ENCODE results near the gene GNAI1.

GNAI1 gene

DNA sequence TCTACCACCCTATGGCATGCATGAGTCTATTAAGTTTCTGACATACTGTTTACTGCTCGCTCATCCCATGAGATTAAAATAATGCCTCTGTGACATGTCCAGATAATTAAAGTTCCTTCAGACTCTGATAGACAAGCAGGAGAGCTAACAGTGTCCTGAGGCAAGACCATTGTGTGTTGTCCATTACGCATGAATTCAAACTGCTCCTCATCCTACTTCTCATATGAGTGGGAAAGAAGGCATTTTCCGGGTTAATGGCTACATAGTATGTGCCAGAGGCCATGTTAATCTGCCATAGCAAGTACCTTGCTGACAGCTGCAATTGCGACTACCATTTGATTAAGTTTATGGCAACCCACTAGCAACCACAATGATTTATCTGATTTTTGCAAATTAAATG is 113.3 kb downstream of the GNAI1 start:
- TF ChIP-seq, protein P1, sequence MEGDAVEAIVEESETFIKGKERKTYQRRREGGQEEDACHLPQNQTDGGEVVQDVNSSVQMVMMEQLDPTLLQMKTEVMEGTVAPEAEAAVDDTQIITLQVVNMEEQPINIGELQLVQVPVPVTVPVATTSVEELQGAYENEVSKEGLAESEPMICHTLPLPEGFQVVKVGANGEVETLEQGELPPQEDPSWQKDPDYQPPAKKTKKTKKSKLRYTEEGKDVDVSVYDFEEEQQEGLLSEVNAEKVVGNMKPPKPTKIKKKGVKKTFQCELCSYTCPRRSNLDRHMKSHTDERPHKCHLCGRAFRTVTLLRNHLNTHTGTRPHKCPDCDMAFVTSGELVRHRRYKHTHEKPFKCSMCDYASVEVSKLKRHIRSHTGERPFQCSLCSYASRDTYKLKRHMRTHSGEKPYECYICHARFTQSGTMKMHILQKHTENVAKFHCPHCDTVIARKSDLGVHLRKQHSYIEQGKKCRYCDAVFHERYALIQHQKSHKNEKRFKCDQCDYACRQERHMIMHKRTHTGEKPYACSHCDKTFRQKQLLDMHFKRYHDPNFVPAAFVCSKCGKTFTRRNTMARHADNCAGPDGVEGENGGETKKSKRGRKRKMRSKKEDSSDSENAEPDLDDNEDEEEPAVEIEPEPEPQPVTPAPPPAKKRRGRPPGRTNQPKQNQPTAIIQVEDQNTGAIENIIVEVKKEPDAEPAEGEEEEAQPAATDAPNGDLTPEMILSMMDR (IDR thresholded peaks at IDR 0.05; ENCODE audit: low read depth, low read length, missing control alignments), result no peak
- no peaks in the 10 kb centered on the region for H3K36me3 ChIP-seq (replicated peaks)
- in situ Hi-C loops (cut with HindIII; ENCODE audit: low pct_ligation_motif_present, low sequenced_read_pairs), result no loop called here
- no peak for DNase-seq
- no peak overlapping the region for H3K27ac ChIP-seq
- H3K4me3 ChIP-seq (ENCODE audit: low read depth, low read length), result no peak overlapping the region
- H3K27me3 ChIP-seq (replicated peaks), result no peaks in the 10 kb centered on the region

DNA sequence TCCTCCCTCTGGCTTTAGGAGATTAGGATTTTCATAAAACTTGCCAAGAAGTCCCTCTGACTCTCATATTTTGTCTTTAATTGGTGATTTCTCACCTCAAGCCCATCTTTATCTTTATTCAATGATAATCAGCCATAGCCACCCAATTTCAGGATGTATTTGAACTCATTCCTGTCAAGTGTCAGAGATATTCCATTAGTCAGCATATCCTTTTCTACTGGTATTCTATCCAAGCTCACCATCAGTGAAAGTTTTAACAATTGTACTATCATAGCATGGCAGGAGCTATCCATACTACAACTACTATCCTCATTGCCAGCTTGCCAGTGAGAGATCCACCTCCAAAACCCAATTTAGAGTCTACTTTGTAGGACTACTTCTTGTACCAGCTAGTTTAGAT is 114.6 kb downstream of the GNAI1 start:
- H3K27me3 ChIP-seq (replicated peaks), result no peaks in the 10 kb centered on the region
- no peak for DNase-seq
- H3K27ac ChIP-seq, result no peak overlapping the region
- in situ Hi-C loops (cut with HindIII; ENCODE audit: low pct_ligation_motif_present, low sequenced_read_pairs), result no loop called here
- TF ChIP-seq, protein P1 (IDR thresholded peaks at IDR 0.05; ENCODE audit: low read depth, low read length, missing control alignments), result no peak
- H3K36me3 ChIP-seq (replicated peaks), result no peaks in the 10 kb centered on the region
- no peak overlapping the region for H3K4me3 ChIP-seq (ENCODE audit: low read depth, low read length)

DNA sequence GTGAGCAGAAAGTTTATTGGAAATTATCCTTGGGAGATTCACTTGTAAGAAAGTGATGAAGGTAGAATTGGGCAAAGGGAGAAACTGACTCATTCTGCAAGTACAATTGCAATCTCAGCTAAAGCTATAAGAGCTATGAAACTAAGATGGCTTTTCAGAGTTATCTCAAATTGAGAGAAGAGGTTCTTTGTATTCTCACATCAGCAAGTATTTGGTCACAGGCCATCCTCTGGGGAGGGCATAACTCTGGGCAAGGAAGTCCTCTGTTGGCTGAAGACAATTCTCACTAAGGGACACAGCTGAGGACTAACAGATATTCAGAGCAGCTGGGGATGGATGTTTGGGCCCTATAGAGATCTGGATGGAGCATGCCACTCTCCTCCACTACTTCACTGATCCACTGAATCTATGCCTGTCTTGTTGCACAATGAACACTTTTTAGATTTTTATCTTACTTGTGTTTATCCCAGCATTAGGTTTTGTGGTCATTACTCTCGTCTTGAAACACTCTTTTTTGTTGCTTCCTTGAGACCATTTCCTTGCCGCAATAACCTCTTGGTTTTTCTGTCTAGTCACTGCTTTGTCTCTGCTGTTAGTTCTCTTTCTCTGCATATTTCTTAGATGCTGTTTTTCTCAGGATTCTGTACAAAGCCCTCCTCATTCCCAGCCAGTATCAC is 115.1 kb downstream of the GNAI1 start:
- Histone ChIP-seq H3K4me3 (ENCODE audit: low read depth, low read length) (no peak overlapping the region), H3K27ac (no peak overlapping the region), H3K27me3 (replicated peaks) (no peaks in the 10 kb centered on the region), H3K36me3 (replicated peaks) (no peaks in the 10 kb centered on the region)
- DNase-seq, result no peak
- TF ChIP-seq, protein P1 (IDR thresholded peaks at IDR 0.05; ENCODE audit: low read depth, low read length, missing control alignments), result no peak
- in situ Hi-C loops (cut with HindIII; ENCODE audit: low pct_ligation_motif_present, low sequenced_read_pairs), result no loop called here

DNA sequence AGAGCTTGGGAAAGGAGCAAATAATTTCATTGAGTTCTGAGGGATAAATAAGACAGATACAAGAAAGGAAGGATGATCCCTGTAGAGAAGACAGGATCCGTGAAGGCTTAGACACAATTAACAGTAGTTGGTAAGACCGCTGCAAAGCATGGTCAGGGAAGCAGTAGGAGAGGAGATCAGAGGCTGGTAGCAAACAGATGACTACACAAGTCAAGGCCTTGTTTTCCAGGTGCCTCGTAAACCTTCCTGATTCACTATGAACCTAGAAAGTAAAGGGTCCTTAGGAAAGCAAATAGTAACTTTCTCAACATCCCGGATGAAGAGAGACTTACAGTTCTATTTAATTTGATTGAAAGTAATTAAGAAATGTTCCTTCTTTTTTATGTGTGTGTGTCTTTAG is 118.6 kb downstream of the GNAI1 start:
- Histone ChIP-seq H3K36me3 (replicated peaks) (no peaks in the 10 kb centered on the region), H3K27ac (no peak overlapping the region), H3K27me3 (replicated peaks) (no peaks in the 10 kb centered on the region), H3K4me3 (ENCODE audit: low read depth, low read length) (no peak overlapping the region)
- no peak for DNase-seq
- TF ChIP-seq, protein P1 (IDR thresholded peaks at IDR 0.05; ENCODE audit: low read depth, low read length, missing control alignments), result no peak
- in situ Hi-C loops (cut with HindIII; ENCODE audit: low pct_ligation_motif_present, low sequenced_read_pairs), result no loop called here

DNA sequence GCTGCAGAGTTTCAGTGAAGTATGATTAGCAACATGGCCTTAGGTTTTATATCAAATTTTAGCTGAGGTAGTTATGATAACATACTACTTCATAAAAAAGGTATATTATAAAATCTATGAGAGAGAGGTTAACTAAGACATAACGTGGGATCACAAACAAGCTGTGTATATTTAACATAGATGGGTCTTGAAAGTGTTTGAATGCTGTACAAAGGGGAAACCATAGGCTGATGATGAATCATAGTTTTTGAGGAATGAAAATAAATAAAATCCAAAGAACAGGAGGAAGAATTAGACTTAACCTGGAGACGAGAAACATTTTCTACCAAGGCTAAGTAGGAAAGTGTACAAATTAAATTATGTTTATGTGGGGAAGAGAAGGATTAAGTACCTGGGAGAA is 119.0 kb downstream of the GNAI1 start:
- TF ChIP-seq, protein P1 (IDR thresholded peaks at IDR 0.05; ENCODE audit: low read depth, low read length, missing control alignments), result no peak
- Histone ChIP-seq H3K27me3 (replicated peaks) (no peaks in the 10 kb centered on the region), H3K36me3 (replicated peaks) (no peaks in the 10 kb centered on the region), H3K27ac (no peak overlapping the region), H3K4me3 (ENCODE audit: low read depth, low read length) (no peak overlapping the region)
- in situ Hi-C loops (cut with HindIII; ENCODE audit: low pct_ligation_motif_present, low sequenced_read_pairs), result no loop called here
- no peak for DNase-seq

DNA sequence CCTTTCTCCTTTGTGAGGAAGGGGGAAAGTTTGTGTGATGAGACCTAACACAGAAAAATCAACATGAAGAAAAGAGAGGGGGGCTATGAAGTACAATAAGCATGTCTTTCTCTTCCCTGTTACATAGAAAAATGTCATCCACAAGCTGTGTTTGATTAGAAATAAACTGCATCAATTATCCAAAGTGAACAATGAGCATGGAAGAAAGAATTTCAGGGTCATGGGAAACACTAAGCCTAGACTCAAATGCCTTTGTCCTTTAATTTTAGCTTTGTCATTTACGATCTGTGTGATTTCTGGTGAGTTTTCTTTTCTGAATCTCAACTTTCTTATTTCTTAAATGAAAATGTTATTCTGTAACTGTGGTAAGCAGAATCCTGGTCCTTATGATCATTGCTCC is 121.0 kb downstream of the GNAI1 start:
- no peak overlapping the region for H3K27ac ChIP-seq
- in situ Hi-C loops (cut with HindIII; ENCODE audit: low pct_ligation_motif_present, low sequenced_read_pairs), result no loop called here
- no peaks in the 10 kb centered on the region for H3K36me3 ChIP-seq (replicated peaks)
- no peak for DNase-seq
- TF ChIP-seq, protein P1 (IDR thresholded peaks at IDR 0.05; ENCODE audit: low read depth, low read length, missing control alignments), result no peak
- no peaks in the 10 kb centered on the region for H3K27me3 ChIP-seq (replicated peaks)
- H3K4me3 ChIP-seq (ENCODE audit: low read depth, low read length), result no peak overlapping the region
